A549 (cell line): ENCODE data around the gene ELL. TPM values are rescaled to one million over a fixed set of nuclear protein-coding genes. Genes with fewer than 3 reads are reported as not detected.

Experiments used
- ATAC-seq, 2 experiments: fragments of 200-7000 bp in 1 of 2; fragments of >200 bp in 1 of 2; cut with Nextera tagmentation in 1 of 2; cut with Tn5 transposase in 1 of 2; 3 replicates each; pipeline versions ENCODE4 v1.8.0 to v1.9.1; 2018 to 2020; ENCODE audit warnings: mild to moderate bottlenecking in 1 of 2, moderate library complexity in 1 of 2
- CTCF ChIA-PET: fragments of 300-600 bp; sonication (Branson Sonifier 250); formaldehyde crosslinking; extraction: SDS; loops from one replicate; lab custom pipeline; 2021; ENCODE audit warnings: antibody characterized with exemption, inconsistent platforms; lab: Yijun Ruan, JAX
- POLR2A ChIA-PET: fragments of 350-600 bp; formaldehyde crosslinking; extraction: SDS; loops from one replicate; lab custom pipeline; 2021; ENCODE audit warnings: antibody characterized with exemption, inconsistent platforms; lab: Yijun Ruan, JAX
- DNase-seq, 2 experiments: peaks; one replicate each; pipeline versions ENCODE4 v3.0.0 to v3.0.0-alpha.2; 2011 to 2016; ENCODE audit warnings: low read depth in 1 of 2, low spot score in 1 of 2
- FAIRE-seq: peaks from 2 replicates; lab custom pipeline; 2011; peaks lifted over from hg19 to GRCh38; lab: Jason Lieb, UNC
- H3K27ac ChIP-seq, 2 experiments: fragments of >200 bp; sonication (Bioruptor Twin); formaldehyde crosslinking; 3 replicates each; pipeline ENCODE4 v1.5.1; 2016 to 2017
- H3K4me1 ChIP-seq: fragments of >200 bp; sonication (Bioruptor Twin); formaldehyde crosslinking; 3 replicates; pipeline ENCODE4 v1.6.1; 2016
- H3K4me2 ChIP-seq: fragments of >200 bp; sonication (Bioruptor Twin); formaldehyde crosslinking; 3 replicates; pipeline ENCODE4 v1.6.1; 2016
- H3K4me3 ChIP-seq: fragments of >200 bp; sonication (Bioruptor Twin); formaldehyde crosslinking; 3 replicates; pipeline ENCODE4 v1.5.1; 2016
- H3K9me3 ChIP-seq: fragments of >200 bp; sonication (Bioruptor Twin); formaldehyde crosslinking; 3 replicates; pipeline ENCODE4 v1.6.1; 2016
- BCL3 ChIP-seq: fragments of >200 bp; sonication (Bioruptor Twin); formaldehyde crosslinking; IDR thresholded peaks from 3 replicates; pipeline ENCODE4 v1.6.1; 2016
- CHD2 ChIP-seq: fragments of 150-350 bp; IDR thresholded peaks from 2 replicates; pipeline ENCODE4 v1.6.1; 2014; ENCODE audit warnings: low read length; ENCODE audit not compliant: partially characterized antibody
- CHD4 ChIP-seq: fragments of 200-600 bp; sonication (generic); IDR thresholded peaks from 2 replicates; pipeline ENCODE4 v1.6.1; 2016; ENCODE audit warnings: antibody characterized with exemption, mild to moderate bottlenecking, borderline replicate concordance
- EHF ChIP-seq: fragments of 250-450 bp; sonication (Bioruptor Pico); IDR thresholded peaks from 2 replicates; pipeline ENCODE4 v1.5.0; 2020; ENCODE audit warnings: mild to moderate bottlenecking
- EP300 ChIP-seq, 2 experiments: fragments of >200 bp; sonication (Bioruptor Twin); formaldehyde crosslinking; IDR thresholded peaks; 2 replicates in 1 of 2; 3 replicates in 1 of 2; pipeline ENCODE4 v1.6.1; 2016 to 2017
- FOSB ChIP-seq: fragments of 250-450 bp; sonication (Bioruptor Pico); IDR thresholded peaks from 2 replicates; pipeline ENCODE4 v1.5.0; 2020; ENCODE audit warnings: mild to moderate bottlenecking, moderate library complexity
- FOSL2 ChIP-seq, 2 experiments: fragments of 450-650 bp in 1 of 2; fragments of >200 bp in 1 of 2; sonication (Bioruptor Twin) in 1 of 2; formaldehyde crosslinking; IDR thresholded peaks; 2 replicates each; pipeline versions ENCODE4 v1.5.0 to v1.6.1; 2016 to 2020; ENCODE audit warnings: mild to moderate bottlenecking in 1 of 2, moderate library complexity in 1 of 2
- FOXS1 ChIP-seq: fragments of 250-450 bp; sonication (Bioruptor Pico); IDR thresholded peaks from 2 replicates; pipeline ENCODE4 v1.5.0; 2020; ENCODE audit warnings: mild to moderate bottlenecking, moderate library complexity
- HDAC2 ChIP-seq: fragments of 200-600 bp; sonication (generic); IDR thresholded peaks from 2 replicates; pipeline ENCODE4 v1.6.1; 2016
- HEYL ChIP-seq: fragments of 250-450 bp; sonication (Bioruptor Pico); IDR thresholded peaks from 2 replicates; pipeline ENCODE4 v1.8.0; 2021; ENCODE audit warnings: mild to moderate bottlenecking, moderate library complexity
- HOXB5 ChIP-seq: fragments of 250-450 bp; sonication (Bioruptor Pico); IDR thresholded peaks from 2 replicates; pipeline ENCODE4 v1.5.0; 2020; ENCODE audit warnings: mild to moderate bottlenecking, moderate library complexity
- JUN ChIP-seq, 2 experiments: fragments of >200 bp; sonication (Bioruptor Twin); formaldehyde crosslinking; IDR thresholded peaks; 2 replicates in 1 of 2; 3 replicates in 1 of 2; pipeline ENCODE4 v1.6.1; 2016 to 2017
- MAX ChIP-seq: IDR thresholded peaks from 2 replicates; pipeline ENCODE4 v1.6.1; 2012
- NFE2L2 ChIP-seq: fragments of 150-350 bp; conservative IDR thresholded peaks from 2 replicates; pipeline ENCODE4 v1.6.1; 2014; ENCODE audit warnings: low read length
- NPAS2 ChIP-seq: fragments of 250-450 bp; sonication (Bioruptor Pico); IDR thresholded peaks from 2 replicates; pipeline ENCODE4 v1.8.0; 2022; ENCODE audit warnings: mild to moderate bottlenecking, moderate library complexity, borderline replicate concordance
- PHF8 ChIP-seq: fragments of 200-600 bp; sonication (generic); IDR thresholded peaks from 2 replicates; pipeline ENCODE4 v1.6.1; 2016; ENCODE audit warnings: low read depth, mild to moderate bottlenecking, antibody characterized with exemption, moderate library complexity, borderline replicate concordance
- POLR2A ChIP-seq: IDR thresholded peaks from 2 replicates; pipeline ENCODE4 v1.6.1; 2012; ENCODE audit warnings: mild to moderate bottlenecking, low read length
- RCOR1 ChIP-seq: fragments of 150-350 bp; IDR thresholded peaks from 2 replicates; pipeline ENCODE4 v1.6.1; 2014; ENCODE audit warnings: antibody characterized with exemption, low read length, low read depth
- REST ChIP-seq: fragments of 200-600 bp; sonication (generic); IDR thresholded peaks from 2 replicates; pipeline ENCODE4 v1.6.1; 2016; ENCODE audit warnings: antibody characterized with exemption, mild to moderate bottlenecking, moderate library complexity
- SMC3 ChIP-seq: fragments of >200 bp; sonication (Bioruptor Twin); formaldehyde crosslinking; IDR thresholded peaks from 3 replicates; pipeline ENCODE4 v1.6.1; 2018; ENCODE audit warnings: inconsistent platforms
- whole genome bisulfite sequencing: methylation state at CpG from one replicate; pipeline ENCODE4 v1.1.6; 2017; ENCODE audit errors: missing lambda C conversion rate; 5-methylcytosine and 5-hydroxymethylcytosine counted together
- polyA plus RNA-seq, 4 experiments: library from polyadenylated mRNA; depleted of rRNA in 3 of 4; stranded (reverse); fragments of >200 nt; fragmentation: RNase III in 1 of 4; extraction: RNeasy Plus Mini Kit Qiagen cat#74134 plus additional on column Dnase treatment in 1 of 4; gene quantifications; 2 replicates in 3 of 4; 3 replicates in 1 of 4; pipeline ENCODE4 v1.2.3, GENCODE V29; 2011 to 2017

Gene ELL
- polyA plus RNA-seq, 2 of the 4 experiments (the other 2 are of a cell fraction): 1.6 to 3.6 TPM

GRCh38 chr19:18559685-18560084 lies 37.8 kb upstream of the ELL start:
- WGBS: 76% methylated on average over 5 of the region's 5 CpGs
- DNase-seq: no peak

GRCh38 chr19:18558604-18559003 lies 36.7 kb upstream of the ELL start:
- FAIRE-seq: no peak
- WGBS: 41% methylated on average over 3 of the region's 3 CpGs
- CTCF ChIA-PET: interaction anchor here (0.8 to 1.5 kb wide), 3 partner anchors 30 to 108 kb away, joined by 3 to 5 read pairs (median 5); partner anchors contain the start of gene REX1BD
- peak overlapping the region; percentile 88 for H3K4me2 ChIP-seq
- POLR2A ChIA-PET: interaction anchor here (1.4 kb wide), 2 partner anchors 13 to 38 kb away, joined by 4 to 13 read pairs; partner anchors contain the start of gene UBA52
- no peak for ATAC-seq
- DNase-seq: no peak
- TF ChIP-seq HEYL (CRISPR knock-in tag): no peak
- H3K4me1 ChIP-seq: peaks cover 11% of the 10 kb centered on the region; the same call in 2 of the 3 replicates
- H3K27ac ChIP-seq: peak overlapping the region; percentile 84 to 96
- no peaks in the 10 kb centered on the region for H3K9me3 ChIP-seq
- H3K4me3 ChIP-seq: peak overlapping the region; percentile 81

More at GRCh38 chr19:18559685-18560084, 37.8 kb upstream of the ELL start:
- Histone ChIP-seq H3K9me3 (no peaks in the 10 kb centered on the region), H3K4me3 (no peak overlapping the region), H3K4me2 (peak overlapping the region; percentile 88; the same call in 1 of the 3 replicates), H3K4me1 (peaks cover 11% of the 10 kb centered on the region; the same call in 2 of the 3 replicates), H3K27ac (no peak overlapping the region)
- ChIA-PET CTCF (interaction anchor here (1.5 kb wide), 1 partner anchor 29 kb away, joined by 5 read pairs; the partner anchor contains the start of gene REX1BD), POLR2A (no interaction called here)
- ATAC-seq: no peak
- no peak for TF ChIP-seq SMC3
- no peak for TF ChIP-seq EHF (CRISPR knock-in tag)
- TF ChIP-seq JUN (IDR thresholded peaks at IDR 0.05): no peak
- no peak for TF ChIP-seq EP300 (IDR thresholded peaks at IDR 0.05)
- no peak for TF ChIP-seq FOSL2 (IDR thresholded peaks at IDR 0.05)
- TF ChIP-seq FOSL2 (CRISPR knock-in tag; IDR thresholded peaks at IDR 0.05): no peak
- FAIRE-seq: no peak

GRCh38 chr19:18558202-18558555 lies 36.3 kb upstream of the ELL start:
- Histone ChIP-seq H3K4me1 (peaks cover 11% of the 10 kb centered on the region; the same call in 2 of the 3 replicates), H3K4me2 (peak overlapping the region; percentile 88), H3K27ac (peak overlapping the region; percentile 84 to 96), H3K4me3 (peak overlapping the region; percentile 81), H3K9me3 (no peaks in the 10 kb centered on the region)
- POLR2A ChIA-PET: interaction anchor here (0.9 to 1.4 kb wide), 4 partner anchors 13 to 80 kb away, joined by 3 to 13 read pairs (median 4); partner anchors contain the start of gene UBA52
- no peak for DNase-seq
- WGBS: under 1% methylated on average over 11 of the region's 11 CpGs
- FAIRE-seq: no peak
- CTCF ChIA-PET: interaction anchor here (0.8 to 1.5 kb wide), 3 partner anchors 31 to 107 kb away, joined by 3 to 5 read pairs (median 5); partner anchors contain the start of gene REX1BD
- TF ChIP-seq NPAS2 (CRISPR knock-in tag) (no peak), NFE2L2 (no peak), BCL3 (0 out of 3 replicates have a peak, but pooled peaks have one; percentile 5), CHD2 (no peak), PHF8 (peak; percentile 8; the same call in 1 of the 2 replicates)
- peak in 1 of 2 experiments; percentile 20; a peak in 2 of 6 replicates for ATAC-seq

- Histone ChIP-seq H3K27ac (peak within 1 kb of the TSS; percentile 84 to 96), H3K4me2 (peak within 1 kb of the TSS; percentile 88), H3K9me3 (no peaks in the 10 kb centered on the region), H3K4me1 (peaks cover 11% of the 10 kb centered on the region; the same call in 2 of the 3 replicates), H3K4me3 (peak within 1 kb of the TSS; percentile 81)
- POLR2A ChIA-PET: interaction anchor here (0.5 to 1.4 kb wide), 11 partner anchors 9 to 79 kb away, joined by 3 to 13 read pairs (median 3); partner anchors contain the start of genes ELL, FKBP8 and UBA52
- DNase-seq (peak; percentile 83 to 97), FAIRE-seq (no peak), ATAC-seq (peak; percentile 98 to 99)
- CTCF ChIA-PET: interaction anchor here (1.5 to 1.6 kb wide), 2 partner anchors 70 to 96 kb away, joined by 4 to 5 read pairs; no protein-coding TSS in a partner anchor
- WGBS: 4% methylated on average over 16 of the region's 58 CpGs
- TF ChIP-seq FOSB (no peak), POLR2A (peak; percentile 71), JUN (IDR thresholded peaks at IDR 0.05) (peak; percentile 21 to 67; a peak in 3 of 5 replicates), FOXS1 (no peak), MAX (peak; percentile 59; the same call in 1 of the 2 replicates), RCOR1 (peak; percentile 98), NFE2L2 (no peak), REST (no peak), PHF8 (peak; percentile 72; the same call in 1 of the 2 replicates), HOXB5 (no peak), BCL3 (0 out of 3 replicates have a peak, but pooled peaks have one; percentile 47), CHD4 (peak; percentile 98), HDAC2 (peak; percentile 96)
These were observed 35.7 kb upstream of the ELL start, which contains the start of gene KXD1 for GRCh38 chr19:18557411-18558201. TSS of gene KXD1 (plus strand) at chr19:18557870. CDS start at chr19:18562057, 4,187 bp downstream.
